ENCODE data around the gene ST8SIA1. TPM values are rescaled to one million over a fixed set of nuclear protein-coding genes. Genes with fewer than 3 reads are reported as not detected.
"Not testable (repeated sequence)": the region's sequence is repeated elsewhere in the genome, so short reads cannot be mapped to it uniquely, and the experiment has no call there.

Gene ST8SIA1
- total RNA-seq, 8 experiments from 2014 or later: 0.10 to 31.3 (median 17.6) TPM; not detected in 1

DNA sequence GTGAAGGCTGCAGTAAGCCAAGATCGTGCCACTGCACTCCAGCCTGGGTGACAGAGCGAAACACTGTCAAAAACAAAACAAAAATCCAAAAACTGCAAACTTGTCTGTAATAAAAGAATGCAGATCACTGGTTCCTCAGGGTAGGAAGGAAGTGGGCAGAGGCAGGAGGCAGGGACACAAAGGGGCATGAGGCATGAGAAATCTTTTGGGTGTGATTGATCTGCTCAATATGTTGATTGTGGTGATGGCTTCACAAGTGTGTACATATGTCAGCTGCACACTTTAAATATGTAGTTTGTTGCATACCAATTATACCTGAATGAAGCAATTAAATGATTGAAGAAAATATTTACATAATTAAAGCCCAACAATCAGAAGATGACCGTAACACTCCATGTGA lies 170.9 kb downstream of the ST8SIA1 start:
- Histone ChIP-seq H3K27ac (no peak overlapping the region), H3K4me1 (replicated peaks in 1 of 2) (no peaks in the 10 kb centered on the region), H3K4me3 (no peak overlapping the region)
- WGBS, 10 experiments: 36 to 100% (median 85%) methylated on average over 1 to 3 of the region's 3 CpGs
- no peak for ATAC-seq (replicated peaks in 6 of 8)
- in situ Hi-C loops (cut with MboI; ENCODE audit: low pct_unique_long_range_greater_than_20kb in 2 of 9, low sequenced_read_pairs in 9 of 9, unreplicated experiment in 9 of 9): no loop called here

DNA sequence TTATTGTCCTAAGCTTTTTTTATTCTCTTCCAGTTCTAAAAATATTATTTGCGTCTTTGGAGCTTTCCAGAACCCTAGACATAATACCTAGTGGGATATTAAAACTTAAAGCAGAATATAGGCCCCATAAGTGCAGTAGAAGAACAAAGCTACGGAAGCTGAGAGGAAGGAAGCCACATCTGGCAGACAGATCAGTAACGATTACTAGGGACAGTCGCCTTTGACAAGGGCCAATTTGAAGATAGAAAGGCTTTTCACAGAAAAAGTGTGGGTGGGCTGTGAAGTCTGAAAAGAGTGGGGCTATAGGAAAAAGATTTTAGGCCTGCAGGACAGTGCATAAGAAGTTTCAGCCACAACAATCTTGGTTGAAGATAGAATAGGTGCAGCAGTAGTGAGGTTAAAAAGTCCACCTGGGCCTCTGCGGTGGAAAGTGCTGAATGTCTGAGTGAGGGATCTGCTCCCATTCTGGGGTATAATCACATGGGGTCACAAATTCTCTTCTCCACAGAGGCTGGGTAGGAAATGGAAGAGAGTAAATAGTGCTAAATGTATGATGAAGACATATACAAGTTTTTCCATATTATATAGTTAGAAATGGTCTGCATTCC lies 174.0 kb downstream of the ST8SIA1 start:
- no peak overlapping the region for H3K27ac ChIP-seq
- in situ Hi-C loops (cut with MboI; ENCODE audit: low pct_unique_long_range_greater_than_20kb in 2 of 9, low sequenced_read_pairs in 9 of 9, unreplicated experiment in 9 of 9): no loop called here
- no peaks in the 10 kb centered on the region for H3K4me1 ChIP-seq (replicated peaks in 1 of 2)
- H3K4me3 ChIP-seq: no peak overlapping the region
- ATAC-seq (replicated peaks in 6 of 8): no peak
- WGBS, 10 experiments: 0 to 83% (median 35%) methylated on average over 1 to 5 of the region's 5 CpGs

DNA sequence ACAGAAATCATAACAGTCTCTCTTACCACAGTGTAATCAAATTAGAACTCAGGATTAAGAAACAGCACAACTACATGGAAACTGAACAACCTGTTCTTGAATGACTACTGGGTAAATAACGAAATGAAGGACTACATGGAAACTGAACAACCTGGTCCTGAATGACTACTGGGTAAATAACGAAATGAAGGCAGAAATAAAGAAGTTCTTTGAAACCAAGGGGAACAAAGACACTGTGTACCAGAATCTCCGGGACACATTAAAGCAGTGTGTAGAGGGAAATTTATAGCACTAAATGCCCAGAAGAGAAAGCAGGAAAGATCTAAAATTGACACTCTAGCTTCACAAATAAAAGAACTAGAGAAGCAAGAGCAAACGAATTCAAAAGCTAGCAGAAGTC lies 185.2 kb downstream of the ST8SIA1 start:
- in situ Hi-C loops (cut with MboI; ENCODE audit: low pct_unique_long_range_greater_than_20kb in 2 of 9, low sequenced_read_pairs in 9 of 9, unreplicated experiment in 9 of 9); H3K27ac ChIP-seq; H3K4me3 ChIP-seq; H3K4me1 ChIP-seq (replicated peaks in 1 of 2): not testable (repeated sequence)
- peak in 1 of 8 experiments; percentile 74 for ATAC-seq (replicated peaks in 6 of 8)
- WGBS, 10 experiments: 3 to 65% (median 33%) methylated on average over 2 to 4 of the region's 4 CpGs

GRCh38 chr12:22146686-22147085 lies 187.8 kb downstream of the ST8SIA1 start:
- ATAC-seq (replicated peaks in 6 of 8): peak in 2 of 8 experiments; percentile 45 to 77

More at GRCh38 chr12:22146686-22147085, 187.8 kb downstream of the ST8SIA1 start:
- H3K4me1 ChIP-seq (replicated peaks in 1 of 2); H3K4me3 ChIP-seq; H3K27ac ChIP-seq; in situ Hi-C loops (cut with MboI; ENCODE audit: low pct_unique_long_range_greater_than_20kb in 2 of 9, low sequenced_read_pairs in 9 of 9, unreplicated experiment in 9 of 9): not testable (repeated sequence)
- 17 to 100% (median 20%) methylated on average over 1 to 3 of the region's 4 CpGs; no CpG with 5 or more reads in 5 of the 10 experiments for WGBS, 10 experiments

Other genes with a start within 250 kb of the ST8SIA1 start
- 10 to 100 TPM; 25.4 to 54.0 (median 34.0) TPM for gene C2CD5, start 209.8 kb upstream of the ST8SIA1 start, total RNA-seq

Measured in motor neuron (in vitro differentiated cells).